HG02759 (cell line): ENCODE measurements around the gene GIGYF2.
"Not testable (repeated sequence)": the region's sequence is repeated elsewhere in the genome, so short reads cannot be mapped to it uniquely, and the experiment has no call there.

Experiments used
- ATAC-seq: cut with Tn5 transposase; IDR thresholded peaks from one replicate; pipeline ENCODE4 v1.9.1; 2021; ENCODE audit warnings: mild to moderate bottlenecking, moderate library complexity; ENCODE audit not compliant: unreplicated experiment

The GIGYF2 gene

GRCh38 chr2:232687382-232688160, 9.6 kb upstream of the GIGYF2 start:
- no peak for ATAC-seq

DNA sequence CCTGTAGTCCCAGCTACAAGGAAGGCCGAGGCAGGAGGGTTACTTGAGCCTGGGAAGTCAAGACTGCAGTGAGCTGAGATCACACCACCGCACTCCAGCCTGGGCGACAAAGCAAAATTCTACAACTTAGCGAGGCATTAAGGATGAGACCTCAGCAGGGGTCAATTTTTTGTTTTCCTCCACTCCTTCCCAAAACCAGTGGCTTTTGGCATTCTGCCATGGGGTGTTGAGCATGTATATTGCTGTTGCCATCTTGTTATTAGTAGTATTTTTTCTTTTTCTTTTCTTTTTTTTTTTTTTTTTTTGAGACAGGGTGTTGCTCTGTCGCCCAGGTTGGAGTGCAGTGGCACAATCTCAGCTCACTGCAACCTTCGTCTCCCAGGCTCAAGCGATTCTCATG, 8.9 kb upstream of the GIGYF2 start:
- no peak for ATAC-seq

DNA sequence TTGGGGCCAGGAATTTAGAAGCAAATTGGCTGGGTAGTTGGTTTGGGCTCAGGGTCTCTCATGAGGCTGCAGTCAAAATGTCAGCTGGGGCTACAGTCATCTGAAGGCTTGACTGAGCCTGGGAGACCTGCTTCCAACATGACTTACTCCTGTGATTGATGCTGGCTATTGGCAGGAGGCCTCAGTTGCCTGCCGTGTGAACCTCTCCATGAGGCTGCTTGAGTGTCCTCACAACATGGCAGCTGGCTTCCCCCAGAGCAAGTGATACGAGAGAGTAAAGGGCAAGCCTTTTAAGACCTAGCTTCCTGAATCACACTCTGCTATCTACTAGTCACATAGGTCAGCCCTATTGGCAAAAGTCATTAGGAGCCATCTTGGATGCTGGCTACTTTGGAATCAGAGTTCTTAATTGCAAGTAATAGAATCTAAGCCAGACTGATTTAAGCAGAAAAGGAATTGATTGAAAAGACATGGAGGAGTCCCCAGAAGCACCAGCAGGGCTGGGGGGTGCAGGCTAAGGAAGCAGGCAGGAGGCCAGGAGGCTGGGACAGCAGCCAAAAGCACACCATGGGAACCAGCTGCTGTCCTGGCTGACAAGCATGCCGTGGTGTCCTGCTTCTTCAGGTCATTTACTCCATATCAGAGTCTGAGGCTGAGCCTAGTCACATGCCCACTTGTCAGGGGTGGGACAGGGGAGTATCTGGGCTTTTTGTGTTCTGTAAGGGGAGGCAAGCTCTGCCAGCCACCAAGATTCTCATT, 7.8 kb upstream of the GIGYF2 start:
- ATAC-seq: no peak

DNA sequence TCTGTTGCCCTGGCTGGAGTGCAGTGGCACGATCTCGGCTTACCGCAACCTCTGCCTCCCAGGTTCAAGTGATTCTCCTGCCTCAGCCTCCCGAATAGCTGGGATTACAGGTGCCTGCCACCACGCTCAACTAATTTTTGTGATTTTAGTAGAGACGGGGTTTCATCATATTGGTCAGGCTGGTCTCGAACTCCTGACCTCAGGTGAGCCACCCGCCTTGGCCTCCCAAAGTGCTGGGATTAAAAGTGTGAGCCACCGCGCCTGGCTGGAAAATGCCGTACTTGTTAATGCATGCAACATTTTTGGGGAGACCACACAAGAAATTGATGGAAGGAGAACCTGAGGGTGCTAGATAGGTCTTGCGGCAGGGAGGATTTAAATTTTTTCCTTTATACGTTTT, 6.0 kb upstream of the GIGYF2 start:
- ATAC-seq: not testable (repeated sequence)

DNA sequence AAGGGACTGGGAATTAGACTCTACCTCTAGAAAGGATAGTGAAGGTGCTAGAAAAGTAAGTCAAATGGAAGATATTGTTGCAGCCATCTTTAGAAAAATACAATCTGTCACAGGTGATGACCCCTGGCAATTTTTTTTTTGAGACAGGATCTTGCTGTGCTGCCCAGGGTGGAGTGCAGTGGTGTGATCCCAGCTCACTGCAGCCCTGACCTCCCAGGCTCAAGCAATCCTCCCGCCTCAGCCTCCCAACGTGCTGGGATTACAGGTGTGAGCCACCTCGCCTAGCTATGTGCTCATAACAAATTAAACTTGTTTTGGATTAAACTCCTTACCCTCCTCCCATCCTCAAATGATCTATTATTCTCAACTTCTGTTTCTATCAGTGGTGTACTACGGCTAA, 3.8 kb upstream of the GIGYF2 start:
- no peak for ATAC-seq

DNA sequence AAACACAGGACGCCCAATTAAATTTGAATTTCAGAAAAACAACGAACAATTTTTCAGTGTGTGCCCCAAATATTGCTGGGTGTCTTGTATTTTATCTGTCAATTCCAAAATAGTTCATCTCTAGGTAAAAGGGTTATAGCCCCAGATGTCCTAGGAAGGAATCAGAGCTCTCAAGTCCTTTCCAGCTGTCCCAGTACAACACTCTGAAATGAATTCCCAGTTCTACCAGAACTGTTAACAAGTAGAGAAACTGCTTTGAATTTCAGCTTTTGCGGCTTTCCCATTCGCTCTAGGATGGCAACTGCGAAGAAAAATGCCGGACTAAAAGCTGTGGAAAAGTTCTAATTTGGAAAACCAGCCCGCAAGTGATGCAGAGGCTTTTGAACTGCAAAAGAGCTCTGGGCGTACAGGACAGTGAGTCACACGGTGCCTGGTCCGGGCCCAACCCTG, 497 bp upstream of the GIGYF2 start:
- ATAC-seq: no peak

DNA sequence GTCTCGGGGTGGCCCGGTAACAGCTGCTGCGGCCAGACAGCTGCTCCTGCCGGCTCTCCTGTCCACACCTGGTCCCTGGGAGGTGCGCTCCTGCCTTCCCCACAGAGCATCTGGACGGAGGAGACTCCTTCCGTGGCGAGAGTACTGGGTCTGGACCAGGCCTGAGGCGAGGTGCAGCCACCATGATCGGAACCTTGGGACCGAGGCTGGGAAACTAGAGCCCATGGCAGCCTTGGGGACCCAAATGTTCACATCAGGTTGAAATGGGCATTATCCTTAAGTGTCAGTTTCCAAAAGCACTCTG, 628 bp downstream of the GIGYF2 start:
- no peak for ATAC-seq

DNA sequence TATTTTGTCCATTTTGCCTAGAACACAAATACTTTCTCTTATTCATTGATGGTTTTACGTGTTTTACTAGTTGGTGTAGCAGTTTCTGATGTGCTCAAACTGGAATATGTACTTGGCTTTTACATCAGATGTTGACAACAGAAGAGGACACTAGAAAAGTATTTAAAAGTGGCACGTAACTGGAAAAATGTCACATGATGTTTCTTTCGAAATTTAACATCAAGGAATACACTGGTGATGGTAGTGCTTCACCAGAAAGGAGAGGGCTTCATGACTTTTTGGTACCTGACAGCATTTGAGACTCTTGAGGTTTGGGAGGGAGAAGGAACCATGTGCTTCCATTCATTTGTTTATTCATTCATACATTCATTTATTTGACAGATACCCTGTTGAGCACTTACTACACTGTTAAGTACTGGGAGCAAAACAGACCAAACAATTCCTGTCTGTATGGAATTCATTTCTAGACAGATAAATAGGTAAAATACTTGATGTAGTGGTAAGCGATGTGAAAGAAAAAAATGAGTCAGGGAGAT, 1.5 kb downstream of the GIGYF2 start:
- no peak for ATAC-seq

- no peak for ATAC-seq
Observed at GRCh38 chr2:232699110-232699509, 2.0 kb downstream of the GIGYF2 start.

DNA sequence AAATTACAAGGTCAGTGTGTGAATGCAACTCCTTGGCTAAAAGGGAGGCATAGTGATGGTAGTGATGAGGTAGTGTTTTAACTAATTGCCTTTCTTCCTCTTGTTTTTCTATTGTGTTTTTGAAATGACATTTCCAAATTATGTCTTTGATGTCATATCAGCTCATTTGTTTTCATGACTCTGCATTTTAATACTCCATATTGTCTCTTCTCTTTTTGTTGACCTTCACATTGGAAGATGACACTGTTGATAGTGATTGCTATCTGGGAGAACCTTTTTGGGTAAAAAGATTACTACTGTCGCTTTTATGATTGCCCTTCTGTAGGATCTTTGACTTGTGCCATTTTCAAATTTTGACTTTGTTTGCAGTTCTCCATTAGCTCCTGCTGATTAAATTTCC, 3.0 kb downstream of the GIGYF2 start:
- ATAC-seq: no peak

DNA sequence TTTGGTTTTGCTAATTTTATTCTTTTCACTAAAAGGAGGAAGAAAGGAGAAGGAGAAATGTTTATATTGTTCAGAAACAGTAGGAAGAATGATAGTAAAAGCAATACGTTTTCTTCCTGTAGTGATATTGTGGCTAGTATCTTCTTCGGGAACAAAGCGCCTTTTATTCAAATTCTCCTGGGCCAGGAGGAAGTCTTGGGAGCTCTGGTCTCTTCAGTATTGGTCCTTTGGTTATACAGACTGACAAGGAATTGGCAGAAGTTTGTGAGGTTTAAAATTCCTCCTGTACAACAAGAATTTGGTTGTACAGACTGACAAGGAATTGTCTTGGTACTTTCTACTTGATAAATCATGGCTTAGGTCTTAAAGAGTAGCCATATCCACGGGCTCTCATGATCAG, 9.9 kb downstream of the GIGYF2 start:
- no peak for ATAC-seq

DNA sequence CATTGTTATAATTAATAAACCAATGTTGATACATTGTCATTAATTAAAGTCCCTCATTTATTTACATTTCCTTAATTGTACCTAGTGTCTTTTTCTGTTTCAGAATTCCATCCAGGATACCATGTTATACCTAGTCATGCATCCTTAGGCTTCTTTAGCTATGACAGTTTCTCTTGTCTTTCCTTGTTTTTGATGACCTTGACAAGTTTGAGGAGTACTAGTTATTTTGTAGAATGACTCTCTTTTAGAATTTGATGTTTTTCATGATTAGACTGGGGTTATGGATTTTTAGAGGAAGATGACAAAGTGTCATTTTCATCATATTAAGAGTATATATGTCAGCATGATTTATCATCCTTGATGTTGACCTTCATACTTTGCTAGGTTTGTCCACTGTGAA, 16.4 kb downstream of the GIGYF2 start:
- ATAC-seq: no peak

DNA sequence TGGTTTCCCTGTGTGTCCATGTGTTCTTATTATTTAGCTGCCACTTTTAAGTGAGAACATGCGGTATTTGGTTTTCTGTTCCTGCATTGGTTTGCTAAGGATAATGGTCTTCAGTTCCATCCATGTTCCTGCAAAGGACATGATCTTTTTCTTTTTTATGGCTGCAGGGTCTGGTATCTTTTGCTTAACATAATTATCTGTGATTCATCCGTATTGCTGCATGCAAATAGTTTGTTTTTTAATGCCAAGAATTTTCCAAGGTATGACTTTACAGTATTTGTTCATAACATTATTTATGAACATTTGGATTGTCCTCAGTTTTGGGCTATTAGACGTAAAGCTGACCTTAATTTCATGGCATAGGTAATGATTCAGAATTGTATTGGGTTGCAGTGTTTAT, 17.8 kb downstream of the GIGYF2 start:
- ATAC-seq: no peak

GRCh38 chr2:232720056-232720455, 22.9 kb downstream of the GIGYF2 start:
- not testable (repeated sequence) for ATAC-seq

DNA sequence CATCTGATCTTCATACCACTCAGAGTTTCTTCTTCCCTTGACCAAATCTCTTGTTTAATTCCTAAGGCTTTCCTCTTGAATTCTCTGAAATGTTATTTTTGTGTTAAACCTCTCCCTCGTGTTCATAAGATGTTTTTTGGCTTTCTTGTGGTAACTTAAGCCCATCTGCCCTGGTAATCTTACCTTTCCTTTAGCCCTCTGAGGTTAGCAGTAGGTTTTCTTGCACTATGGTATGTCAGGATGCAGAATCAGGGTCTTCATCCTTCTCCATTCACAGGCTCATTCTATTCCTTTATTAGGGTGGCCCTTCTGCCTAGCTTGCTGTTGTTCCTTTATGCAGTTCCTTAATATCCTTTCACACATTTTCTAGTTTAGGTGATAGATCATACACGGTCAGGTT, 24.1 kb downstream of the GIGYF2 start:
- ATAC-seq: no peak

GRCh38 chr2:232721882-232722281, 24.8 kb downstream of the GIGYF2 start:
- ATAC-seq: no peak

DNA sequence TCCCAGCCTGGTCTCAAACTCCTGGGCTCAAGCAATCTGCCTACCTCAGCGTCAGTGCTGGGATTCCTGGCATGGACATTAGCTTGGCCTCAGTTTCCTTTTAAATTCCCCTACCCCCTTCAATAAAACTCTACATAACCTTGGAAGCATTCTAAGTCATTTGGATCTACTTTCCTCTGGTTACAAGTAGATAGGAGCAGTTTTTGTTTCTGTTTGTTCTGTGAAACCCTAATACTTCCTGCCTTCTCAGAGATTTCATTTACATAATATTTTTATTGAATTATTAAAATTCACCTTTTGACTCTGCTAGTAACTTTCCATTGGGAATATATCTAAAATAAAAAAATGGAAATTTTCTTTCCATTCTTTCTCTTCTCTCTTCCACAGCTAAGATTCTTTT, 25.9 kb downstream of the GIGYF2 start:
- ATAC-seq: no peak

GRCh38 chr2:232728785-232729184, 31.7 kb downstream of the GIGYF2 start:
- ATAC-seq: no peak

GRCh38 chr2:232731470-232731869, 34.3 kb downstream of the GIGYF2 start:
- no peak for ATAC-seq

- no peak for ATAC-seq
Observed at GRCh38 chr2:232741294-232741693, 44.2 kb downstream of the GIGYF2 start.

GRCh38 chr2:232741972-232742371, 44.8 kb downstream of the GIGYF2 start:
- no peak for ATAC-seq

- ATAC-seq: no peak
Observed at GRCh38 chr2:232744963-232745362, 47.8 kb downstream of the GIGYF2 start.
